ENCODE results near the gene DNM1. TPM values are rescaled to one million over a fixed set of nuclear protein-coding genes. Genes with fewer than 3 reads are reported as not detected.

Gene DNM1
- total and polyA plus RNA-seq, 2 of the 8 experiments (the other 6 are each of a cell fraction or from before 2014, with no cell fraction given), result 34.3 to 62.7 TPM

- Histone ChIP-seq H3K79me1 (ENCODE audit: low read depth, low read length) (no peaks in the 10 kb centered on the region), H3K14ac (ENCODE audit: insufficient read length) (no peak overlapping the region), H3K9me3 (ENCODE audit: insufficient read depth in 2 of 2, low read depth in 1 of 2, low read length in 1 of 2) (no peaks in the 10 kb centered on the region), H4K91ac (replicated peaks; ENCODE audit: insufficient read length, low read length) (no peak overlapping the region), H2BK15ac (ENCODE audit: low read length) (no peak overlapping the region), H3K36me3 (ENCODE audit: control insufficient read depth in 2 of 4, insufficient read depth in 4 of 4, low read length in 3 of 4) (peaks cover 0 to 9% (median 3%) of the 10 kb centered on the region in 4 experiments; a peak in 5 of 8 replicates), H2AFZ (ENCODE audit: low read length) (no peak overlapping the region), H3K4me1 (replicated peaks in 1 of 4; ENCODE audit: control insufficient read depth in 3 of 4, insufficient read depth in 4 of 4, low read length in 3 of 4) (no peaks in the 10 kb centered on the region), H3K4ac (replicated peaks; ENCODE audit: insufficient read length, low read depth, low read length) (no peak overlapping the region), H3K27me3 (replicated peaks in 1 of 4; ENCODE audit: control insufficient read depth in 3 of 4, extremely low read depth in 1 of 4, insufficient read depth in 3 of 4, low read length in 3 of 4) (no peaks in the 10 kb centered on the region), H2BK12ac (ENCODE audit: low read depth, low read length) (no peak overlapping the region), H3K23ac (ENCODE audit: insufficient read length) (no peak overlapping the region), H4K20me1 (replicated peaks in 1 of 2; ENCODE audit: control insufficient read depth in 1 of 2, insufficient read depth in 2 of 2, low read length in 2 of 2) (peaks cover 1 to 3% of the 10 kb centered on the region in 2 experiments), H2BK20ac (ENCODE audit: low read length) (no peak overlapping the region), H3K23me2 (ENCODE audit: low read depth, low read length) (no peaks in the 10 kb centered on the region), H3K79me2 (ENCODE audit: control insufficient read depth in 1 of 2, insufficient read depth in 2 of 2, low read length in 2 of 2) (no peaks in the 10 kb centered on the region), H4K5ac (ENCODE audit: insufficient read length, low read depth, low read length) (no peak overlapping the region), H3K9ac (replicated peaks in 1 of 4; ENCODE audit: extremely low read depth in 1 of 4, low read depth in 3 of 4, low read length in 3 of 4) (no peak overlapping the region), H3K4me3 (ENCODE audit: extremely low read depth in 1 of 4, insufficient read depth in 2 of 4, low read depth in 3 of 4, low read length in 4 of 4) (no peak overlapping the region), H3K27ac (ENCODE audit: low read depth, low read length) (no peak overlapping the region), H2BK120ac (replicated peaks; ENCODE audit: low read depth, low read length) (no peak overlapping the region), H3K4me2 (ENCODE audit: insufficient read depth in 1 of 2, low read depth in 2 of 2, low read length in 2 of 2) (no peak overlapping the region), H4K8ac (ENCODE audit: extremely low read depth, insufficient read depth, low read length) (no peak overlapping the region), H2AK5ac (ENCODE audit: low read depth, low read length) (no peak overlapping the region), H2BK5ac (ENCODE audit: low read depth, low read length) (no peak overlapping the region), H3K18ac (ENCODE audit: extremely low read depth, low read length) (no peak overlapping the region), H3K56ac (replicated peaks; ENCODE audit: insufficient read length, low read depth, low read length) (no peak overlapping the region)
- FAIRE-seq (no peak), DNase-seq (ENCODE audit: low read depth in 1 of 2, low spot score in 2 of 2) (no peak)
- TF ChIP-seq MAFK (IDR thresholded peaks at IDR 0.05; ENCODE audit: low read depth, low read length), result peak; percentile 39; the same call in 1 of the 2 replicates
- TF ChIP-seq SIRT6 (IDR thresholded peaks at IDR 0.05; ENCODE audit: low read length), result no peak
- POLR2A ChIA-PET (ENCODE audit: partially characterized antibody), result interaction anchor here (0.6 to 1.5 kb wide), 6 partner anchors 11 to 279 kb away, joined by 3 to 5 read pairs (median 4); partner anchors contain the start of genes GOLGA2 and SWI5
- WGBS, 2 experiments (ENCODE audit: extremely low coverage in 1 of 2, insufficient coverage in 1 of 2, insufficient read length in 1 of 2, insufficient replicate concordance in 2 of 2, low coverage in 1 of 2, low lambda C conversion rate in 2 of 2, missing lambda C conversion rate in 1 of 2), result 98% methylated on average over 3 of the region's 3 CpGs; no CpG with 5 or more reads in 1 of the 2 experiments
- CTCF ChIA-PET (ENCODE audit: partially characterized antibody), result interaction anchor here (0.6 to 6.9 kb wide), 14 partner anchors 8 to 297 kb away, joined by 3 to 78 read pairs (median 3); no protein-coding TSS in a partner anchor
These were observed 88.8 kb downstream of the DNM1 start for GRCh38 chr9:128292009-128292408.
